IPS-20b (cell line): ENCODE results near the gene ZDHHC14.
"Not testable (repeated sequence)": the region's sequence is repeated elsewhere in the genome, so short reads cannot be mapped to it uniquely, and the experiment has no call there.

Experiments used
- H3K27ac ChIP-seq: one replicate; pipeline ENCODE4 v1.5.1; 2013; ENCODE audit warnings: low read length
- H3K27me3 ChIP-seq: 2 replicates; pipeline ENCODE4 v1.6.1; 2013; ENCODE audit warnings: mild to moderate bottlenecking, low read length, inconsistent platforms; ENCODE audit not compliant: insufficient read depth
- H3K36me3 ChIP-seq: 2 replicates; pipeline ENCODE4 v1.6.1; 2013; ENCODE audit warnings: low read depth, mild to moderate bottlenecking, inconsistent platforms, low read length, moderate library complexity; ENCODE audit not compliant: insufficient read depth
- H3K4me1 ChIP-seq: 2 replicates; pipeline ENCODE4 v1.6.1; 2013; ENCODE audit warnings: mild to moderate bottlenecking, control low read depth, inconsistent platforms, low read length, moderate library complexity; ENCODE audit not compliant: insufficient read depth
- H3K4me3 ChIP-seq: 2 replicates; pipeline ENCODE4 v1.5.1; 2013; ENCODE audit warnings: mild to moderate bottlenecking, low read length, inconsistent platforms
- H3K9ac ChIP-seq: 2 replicates; pipeline ENCODE4 v1.6.1; 2013; ENCODE audit warnings: low read depth, mild to moderate bottlenecking, inconsistent platforms, low read length, moderate library complexity
- H3K9me3 ChIP-seq: 2 replicates; pipeline ENCODE4 v1.6.1; 2013; ENCODE audit warnings: mild to moderate bottlenecking, low read depth, low read length, inconsistent platforms; ENCODE audit not compliant: insufficient read depth

ZDHHC14 gene

DNA sequence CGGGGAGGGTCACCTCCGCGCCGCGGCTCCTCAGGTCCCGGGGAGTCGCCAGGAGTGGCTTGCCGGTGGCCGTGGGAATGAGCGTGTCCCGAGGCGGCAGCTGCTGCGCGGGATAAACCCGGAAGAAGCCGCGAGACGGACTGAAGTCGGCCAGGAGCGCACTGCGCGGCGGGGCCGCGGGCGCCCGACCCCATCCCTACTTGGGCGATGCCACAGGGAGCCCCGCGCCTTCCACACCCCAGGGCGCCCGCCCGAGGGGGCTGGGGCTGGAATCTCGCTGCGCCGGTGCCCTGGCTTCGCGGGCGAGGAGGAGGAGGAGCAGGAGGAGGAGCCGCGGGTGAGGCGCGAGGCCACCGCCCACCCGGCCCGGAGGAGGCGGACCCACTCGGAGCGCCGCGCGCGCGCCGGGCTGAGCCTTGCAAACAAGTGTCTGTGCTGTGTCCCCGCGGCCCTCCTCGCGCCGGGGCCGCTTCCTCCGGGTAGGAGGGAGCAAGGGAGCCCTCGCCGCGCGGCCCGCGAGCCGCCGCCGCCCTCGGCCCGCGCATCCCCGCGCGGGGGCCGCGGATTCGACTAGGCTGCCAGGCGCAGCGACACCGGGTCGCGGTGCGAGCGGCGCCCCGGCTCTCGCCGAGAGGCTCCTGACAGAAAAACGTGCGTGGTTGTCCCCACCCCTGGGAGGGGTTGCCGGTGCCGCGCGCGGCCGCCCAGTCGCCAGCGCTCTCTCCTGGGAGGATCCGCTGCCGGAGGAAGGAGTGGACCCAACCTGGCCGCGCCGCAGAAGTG, at the start of gene ZDHHC14:
TSS of gene ZDHHC14 (plus strand) at position 412 of the 783 bp plus-strand sequence.
- Histone ChIP-seq H3K4me3 (peak within 1 kb of the TSS; percentile 74), H3K27me3 (peaks cover 38% of the 10 kb centered on the region), H3K9ac (peak within 1 kb of the TSS; percentile 61; the same call in 1 of the 2 replicates), H3K36me3 (no peaks in the 10 kb centered on the region), H3K9me3 (no peaks in the 10 kb centered on the region), H3K27ac (no peak within 1 kb of the TSS), H3K4me1 (peaks cover 8% of the 10 kb centered on the region; the same call in 1 of the 2 replicates)

DNA sequence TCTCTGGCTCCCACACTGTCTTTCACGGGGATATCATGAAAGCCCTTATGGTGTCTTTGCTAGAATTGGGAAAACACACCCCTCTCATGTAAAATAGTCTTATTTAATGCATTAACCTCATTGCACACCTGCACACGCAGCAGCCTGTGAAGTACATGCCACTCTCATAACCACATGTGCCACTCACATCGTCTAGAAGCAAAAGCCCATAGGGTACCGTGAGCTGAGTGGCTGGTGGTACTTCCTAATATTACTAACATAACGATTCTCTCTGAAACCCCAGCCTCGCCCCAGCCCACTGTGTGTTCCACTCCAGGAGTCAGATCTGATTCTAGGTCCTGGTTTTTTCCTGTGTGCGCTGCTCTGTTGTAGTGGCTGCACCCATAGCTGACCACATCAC, 48.2 kb upstream of the ZDHHC14 start:
- Histone ChIP-seq H3K4me3 (no peak overlapping the region), H3K9me3 (no peaks in the 10 kb centered on the region), H3K9ac (no peak overlapping the region), H3K27ac (no peak overlapping the region), H3K4me1 (no peaks in the 10 kb centered on the region), H3K36me3 (no peaks in the 10 kb centered on the region), H3K27me3 (no peaks in the 10 kb centered on the region; the same call in 1 of the 2 replicates)

DNA sequence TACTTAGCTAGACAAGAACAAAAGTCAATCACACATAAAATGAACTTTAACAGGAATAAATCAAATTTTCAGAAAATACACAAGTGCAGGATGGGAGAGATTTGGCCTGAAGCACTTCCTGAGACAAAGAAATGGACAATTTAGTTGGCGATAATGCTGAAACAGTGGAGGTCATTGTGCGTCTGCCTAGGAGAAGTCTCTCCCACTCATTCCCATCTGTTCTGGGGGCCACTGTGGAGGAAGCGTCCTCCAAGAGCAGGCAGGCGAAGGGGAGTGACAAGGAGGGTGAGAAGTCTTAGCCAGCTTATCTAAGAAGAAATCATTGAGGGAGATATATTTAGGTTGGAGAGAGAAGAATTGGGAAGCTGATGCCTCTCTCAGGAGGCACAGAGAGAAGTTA, 47.5 kb upstream of the ZDHHC14 start:
- no peaks in the 10 kb centered on the region for H3K4me1 ChIP-seq
- no peak overlapping the region for H3K27ac ChIP-seq
- no peak overlapping the region for H3K9ac ChIP-seq
- no peaks in the 10 kb centered on the region for H3K9me3 ChIP-seq
- H3K4me3 ChIP-seq, result no peak overlapping the region
- H3K36me3 ChIP-seq, result no peaks in the 10 kb centered on the region
- no peaks in the 10 kb centered on the region for H3K27me3 ChIP-seq

DNA sequence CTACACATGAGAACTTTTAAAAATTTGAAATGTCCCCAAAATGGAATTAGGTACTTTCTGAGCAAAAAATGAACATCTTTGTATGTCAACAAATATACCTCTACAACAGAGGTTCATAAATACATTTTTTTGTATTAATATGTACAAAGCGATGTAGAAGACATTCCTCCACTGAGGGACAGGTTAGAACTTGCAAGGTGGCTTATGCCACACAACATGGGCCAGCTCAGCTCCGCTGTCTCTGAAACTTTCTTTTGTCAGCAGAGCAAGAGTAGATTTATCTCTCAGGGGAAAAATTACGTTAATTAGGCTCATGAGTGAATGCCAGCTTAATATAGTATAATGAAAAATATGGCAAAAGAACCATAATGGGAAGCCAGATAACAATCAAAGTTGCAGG, 47.0 kb upstream of the ZDHHC14 start:
- Histone ChIP-seq H3K9me3 (no peaks in the 10 kb centered on the region), H3K27ac (no peak overlapping the region), H3K27me3 (no peaks in the 10 kb centered on the region), H3K4me3 (no peak overlapping the region), H3K9ac (no peak overlapping the region), H3K36me3 (no peaks in the 10 kb centered on the region), H3K4me1 (no peaks in the 10 kb centered on the region)

DNA sequence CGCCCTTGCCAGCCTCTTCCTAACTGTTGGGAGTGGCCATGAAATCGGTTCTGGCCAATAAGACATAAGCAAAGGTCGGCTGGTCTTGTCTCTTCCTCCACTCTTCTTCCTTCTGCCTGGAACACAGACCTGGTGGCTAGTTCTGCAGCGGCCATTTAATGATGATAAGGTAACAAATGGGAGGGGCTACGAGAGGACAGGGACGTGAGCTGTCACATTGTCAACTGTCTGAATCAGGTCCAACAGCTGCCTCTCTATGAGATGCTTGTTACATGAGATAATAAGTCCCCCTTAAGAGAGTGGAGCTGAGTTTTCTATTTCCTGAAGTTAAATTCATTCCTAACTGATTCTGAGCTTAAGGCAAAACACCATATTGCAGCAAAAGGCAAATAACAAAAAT, 45.2 kb upstream of the ZDHHC14 start:
- Histone ChIP-seq H3K27ac (no peak overlapping the region), H3K4me1 (no peaks in the 10 kb centered on the region), H3K36me3 (no peaks in the 10 kb centered on the region), H3K27me3 (no peaks in the 10 kb centered on the region), H3K9me3 (no peaks in the 10 kb centered on the region), H3K4me3 (no peak overlapping the region), H3K9ac (no peak overlapping the region)

DNA sequence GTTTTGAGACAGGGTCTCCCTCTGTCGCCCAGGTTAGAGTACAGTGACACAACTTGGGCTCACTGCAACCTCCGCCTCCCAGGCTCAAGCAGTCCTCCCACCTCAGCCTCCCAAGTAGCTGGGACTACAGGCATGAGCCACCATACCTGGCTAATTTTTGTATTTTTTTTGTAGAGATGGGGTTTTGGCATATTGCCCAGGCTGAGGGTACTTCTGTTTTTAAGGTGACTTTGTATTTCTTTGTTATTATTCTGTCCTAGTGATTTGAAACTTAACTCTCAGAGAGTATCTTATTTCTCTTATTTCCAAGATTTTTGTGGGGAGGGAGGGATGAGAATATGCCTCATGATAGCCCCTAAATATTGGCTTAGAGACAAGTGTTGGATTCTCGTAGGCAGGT, 43.7 kb upstream of the ZDHHC14 start:
- not testable (repeated sequence) for H3K36me3 ChIP-seq, H3K27me3 ChIP-seq, H3K9me3 ChIP-seq, H3K4me1 ChIP-seq, H3K27ac ChIP-seq, H3K4me3 ChIP-seq, H3K9ac ChIP-seq

DNA sequence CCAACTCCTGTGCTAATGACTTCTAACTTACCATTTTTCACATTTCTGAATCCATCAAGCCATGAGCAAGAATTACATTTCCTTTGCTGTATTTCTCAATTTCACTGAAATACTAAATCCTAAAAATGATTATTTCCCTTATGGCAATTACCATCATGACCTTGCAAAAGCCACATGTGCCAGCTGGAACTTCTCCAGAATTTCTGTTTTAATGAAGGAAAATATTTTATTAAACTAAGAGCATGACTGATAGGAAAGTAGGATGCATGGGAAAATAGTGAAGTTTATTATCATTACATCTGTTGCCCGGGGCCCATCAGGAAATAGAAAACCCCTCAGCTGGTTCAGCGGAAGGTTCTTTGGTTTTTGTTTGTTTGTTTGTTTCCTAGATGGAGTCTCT, 43.2 kb upstream of the ZDHHC14 start:
- H3K27ac ChIP-seq, result no peak overlapping the region
- no peak overlapping the region for H3K9ac ChIP-seq
- no peaks in the 10 kb centered on the region for H3K27me3 ChIP-seq
- H3K36me3 ChIP-seq, result no peaks in the 10 kb centered on the region
- H3K9me3 ChIP-seq, result no peaks in the 10 kb centered on the region
- no peaks in the 10 kb centered on the region for H3K4me1 ChIP-seq
- H3K4me3 ChIP-seq, result no peak overlapping the region

DNA sequence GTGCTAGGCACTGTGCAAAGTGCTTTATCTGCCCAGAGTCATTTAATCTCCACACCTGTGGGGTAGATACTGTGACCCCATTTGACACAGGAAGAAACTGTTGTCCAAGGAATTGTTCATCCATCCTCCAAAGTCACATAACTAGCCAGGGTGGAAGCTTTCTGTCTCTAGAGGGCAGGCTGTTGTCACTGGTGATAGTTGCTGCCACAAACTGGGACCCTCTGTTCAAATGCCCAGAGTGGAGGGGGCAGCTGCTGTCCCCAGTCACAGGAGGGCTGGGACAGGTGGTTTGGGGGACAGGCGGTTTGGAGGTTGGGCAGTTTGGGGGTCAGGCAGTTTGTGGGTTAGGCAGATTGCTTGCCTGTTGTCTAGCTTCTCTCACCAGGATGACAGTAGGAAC, 41.6 kb upstream of the ZDHHC14 start:
- Histone ChIP-seq H3K9ac (no peak overlapping the region), H3K27ac (no peak overlapping the region), H3K4me1 (no peaks in the 10 kb centered on the region), H3K9me3 (no peaks in the 10 kb centered on the region), H3K36me3 (no peaks in the 10 kb centered on the region), H3K4me3 (no peak overlapping the region), H3K27me3 (no peaks in the 10 kb centered on the region)

DNA sequence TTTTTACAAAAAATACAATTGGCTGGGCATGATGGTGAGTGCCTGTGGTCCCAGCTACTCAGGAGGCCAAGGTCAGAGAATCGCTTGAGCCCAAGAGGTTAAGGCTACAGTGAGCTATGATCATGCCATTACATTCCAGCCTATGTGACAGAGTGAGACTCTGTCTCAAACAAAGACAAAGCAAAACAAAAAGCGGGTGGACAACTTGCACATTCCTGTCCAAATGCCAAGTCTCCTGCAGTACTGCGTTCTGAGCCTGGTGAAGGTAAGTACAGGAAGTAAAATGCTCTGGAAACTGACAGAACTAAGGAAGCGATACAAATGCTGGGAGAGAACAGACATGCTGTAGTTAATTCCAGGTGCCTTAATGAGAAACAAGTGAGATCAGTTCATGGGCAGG, 37.3 kb upstream of the ZDHHC14 start:
- no peaks in the 10 kb centered on the region for H3K36me3 ChIP-seq
- H3K4me3 ChIP-seq, result no peak overlapping the region
- H3K27ac ChIP-seq, result no peak overlapping the region
- no peaks in the 10 kb centered on the region for H3K4me1 ChIP-seq
- H3K27me3 ChIP-seq, result no peaks in the 10 kb centered on the region
- H3K9ac ChIP-seq, result no peak overlapping the region
- H3K9me3 ChIP-seq, result no peaks in the 10 kb centered on the region

DNA sequence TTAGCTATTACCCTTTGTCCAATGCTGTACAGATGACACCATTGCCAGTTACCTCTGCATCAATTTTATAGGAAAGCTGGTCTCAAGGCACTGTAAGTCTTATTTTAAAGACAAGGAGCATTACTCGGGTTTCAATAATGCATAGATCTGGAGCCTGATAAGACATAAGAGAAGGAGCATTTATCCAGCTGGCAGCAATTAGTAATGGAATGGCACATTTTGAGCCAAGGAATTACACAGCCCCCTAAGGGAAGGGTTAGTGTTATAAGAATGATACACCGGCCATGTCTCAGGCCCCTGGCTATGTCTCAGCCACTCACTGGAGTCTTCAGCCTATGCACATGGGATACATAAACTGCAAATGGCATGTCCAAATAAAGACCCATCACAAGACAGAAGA, 34.6 kb upstream of the ZDHHC14 start:
- Histone ChIP-seq H3K9me3 (no peaks in the 10 kb centered on the region), H3K4me3 (no peak overlapping the region), H3K36me3 (no peaks in the 10 kb centered on the region), H3K27me3 (no peaks in the 10 kb centered on the region), H3K9ac (no peak overlapping the region), H3K27ac (no peak overlapping the region), H3K4me1 (no peaks in the 10 kb centered on the region)

DNA sequence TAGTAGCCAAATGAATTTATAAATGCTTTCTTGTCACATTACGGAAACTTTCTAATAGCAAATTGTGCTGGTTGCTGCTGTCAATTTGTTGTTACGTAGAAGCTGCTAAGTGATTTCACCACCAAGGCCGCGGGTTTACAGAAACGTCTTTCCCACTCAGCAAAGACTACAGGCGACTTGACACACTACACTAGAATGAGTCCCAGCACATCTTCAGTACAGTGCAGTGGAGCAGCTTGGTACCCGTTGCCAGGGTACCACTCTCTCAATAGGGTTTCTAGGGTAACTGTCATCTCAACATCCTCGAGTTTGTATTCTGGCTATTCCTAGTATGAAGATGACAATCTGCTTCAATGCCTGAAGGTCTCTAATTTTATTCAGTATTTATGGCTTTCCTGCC, 22.7 kb upstream of the ZDHHC14 start:
- H3K36me3 ChIP-seq, result no peaks in the 10 kb centered on the region
- no peak overlapping the region for H3K27ac ChIP-seq
- no peaks in the 10 kb centered on the region for H3K4me1 ChIP-seq
- no peaks in the 10 kb centered on the region for H3K27me3 ChIP-seq
- no peaks in the 10 kb centered on the region for H3K9me3 ChIP-seq
- H3K4me3 ChIP-seq, result no peak overlapping the region
- no peak overlapping the region for H3K9ac ChIP-seq

DNA sequence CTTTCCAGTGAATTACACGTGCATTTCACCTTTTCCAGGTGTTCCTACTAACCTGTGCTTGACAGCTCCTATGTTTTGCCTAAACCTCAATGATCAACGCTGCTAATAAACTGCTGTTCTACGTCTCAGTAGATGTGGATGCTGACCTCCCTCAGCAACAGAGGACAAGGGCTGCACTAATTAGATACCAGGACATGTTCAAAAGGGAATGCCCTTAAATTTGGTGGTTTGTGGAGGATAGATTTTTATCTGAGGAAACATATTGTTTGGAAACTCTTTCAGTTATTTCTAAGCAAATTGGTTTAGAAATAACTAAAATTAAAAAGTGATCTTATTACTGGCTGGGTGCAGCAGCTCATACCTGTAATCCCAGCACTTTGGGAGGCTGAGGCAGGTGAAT, 19.1 kb upstream of the ZDHHC14 start:
- Histone ChIP-seq H3K27ac (no peak overlapping the region), H3K9ac (no peak overlapping the region), H3K36me3 (no peaks in the 10 kb centered on the region), H3K27me3 (no peaks in the 10 kb centered on the region), H3K4me3 (no peak overlapping the region), H3K9me3 (no peaks in the 10 kb centered on the region), H3K4me1 (no peaks in the 10 kb centered on the region)
